Smooth muscle cell (in vitro differentiated cells): ENCODE data around the gene TRMT10B. TPM values are rescaled to one million over a fixed set of nuclear protein-coding genes. Genes with fewer than 3 reads are reported as not detected.

Source experiments
- DNase-seq: peaks from one replicate; lab custom pipeline; 2025; ENCODE audit not compliant: unreplicated experiment; lab: John Stamatoyannopoulos, UW
- H2AFZ ChIP-seq: fragments of 200-600 bp; sonication (generic); 2 replicates; pipeline ENCODE4 v1.6.0; 2016; ENCODE audit warnings: antibody characterized with exemption, low read depth, mild to moderate bottlenecking
- H3F3A ChIP-seq: fragments of 200-600 bp; sonication (generic); 2 replicates; pipeline ENCODE4 v1.6.0; 2017; ENCODE audit warnings: antibody characterized with exemption, low read depth
- H3K27ac ChIP-seq: fragments of 200-600 bp; sonication (generic); 2 replicates; pipeline ENCODE4 v1.5.1; 2016; ENCODE audit warnings: low read depth, mild to moderate bottlenecking
- H3K27me3 ChIP-seq: fragments of 200-600 bp; sonication (generic); 2 replicates; pipeline ENCODE4 v1.6.1; 2016; ENCODE audit warnings: low read depth, mild to moderate bottlenecking
- H3K36me3 ChIP-seq: fragments of 200-600 bp; sonication (generic); 2 replicates; pipeline ENCODE4 v1.5.1; 2016; ENCODE audit warnings: low read depth
- H3K4me1 ChIP-seq: fragments of 200-600 bp; sonication (generic); 2 replicates; pipeline ENCODE4 v1.5.1; 2016; ENCODE audit warnings: low read depth
- H3K4me2 ChIP-seq: fragments of 200-600 bp; sonication (generic); 2 replicates; pipeline ENCODE4 v1.6.0; 2016; ENCODE audit warnings: mild to moderate bottlenecking
- H3K4me3 ChIP-seq: fragments of 200-600 bp; sonication (generic); 2 replicates; pipeline ENCODE4 v1.5.1; 2016; ENCODE audit warnings: mild to moderate bottlenecking
- H3K79me2 ChIP-seq: fragments of 200-600 bp; sonication (generic); 2 replicates; pipeline ENCODE4 v1.6.0; 2016; ENCODE audit warnings: low read depth, mild to moderate bottlenecking
- H3K9ac ChIP-seq: fragments of 200-600 bp; sonication (generic); 2 replicates; pipeline ENCODE4 v1.6.0; 2016; ENCODE audit warnings: low read depth
- H3K9me3 ChIP-seq: fragments of 200-600 bp; sonication (generic); replicated peaks from 2 replicates; pipeline ENCODE4 v1.5.1; 2016; ENCODE audit warnings: low read depth
- H4K20me1 ChIP-seq: fragments of 200-600 bp; sonication (generic); 2 replicates; pipeline ENCODE4 v1.6.0; 2016; ENCODE audit warnings: low read depth
- CTCF ChIP-seq: fragments of 200-600 bp; sonication (generic); IDR thresholded peaks from 2 replicates; pipeline ENCODE4 v1.5.1; 2017; ENCODE audit warnings: borderline replicate concordance, mild to moderate bottlenecking, antibody characterized with exemption; ENCODE audit not compliant: insufficient read depth, poor library complexity, severe bottlenecking
- WGBS: methylation state at CpG from one replicate; pipeline ENCODE4 v1.1.7; 2016; ENCODE audit warnings: low lambda C conversion rate; 5-methylcytosine and 5-hydroxymethylcytosine counted together
- polyA plus RNA-seq: library from polyadenylated mRNA; unstranded; fragments of >200 nt; fragmentation: Nextera tagmentation; extraction: Ambion mirVana; gene quantifications from 2 replicates; pipeline ENCODE4 v1.2.1, GENCODE V29; 2016
- total RNA-seq: library from RNA; depleted of rRNA; stranded (reverse); fragments of >200 nt; gene quantifications from 2 replicates; pipeline ENCODE4 v1.2.3, GENCODE V29; 2014

The TRMT10B gene
- total and polyA plus RNA-seq, 2 experiments from 2014 or later: 2.7 to 6.4 TPM

GRCh38 chr9:37827483-37828165 is 74.0 kb downstream of the TRMT10B start:
- 94% methylated on average over 4 of the region's 4 CpGs for WGBS
- Histone ChIP-seq H3K27me3 (no peaks in the 10 kb centered on the region), H3K4me2 (no peak overlapping the region), H4K20me1 (peaks cover 15% of the 10 kb centered on the region), H3K9ac (no peak overlapping the region), H2AFZ (no peak overlapping the region), H3K36me3 (peaks cover 20% of the 10 kb centered on the region), H3K27ac (no peak overlapping the region), H3K79me2 (peaks cover 17% of the 10 kb centered on the region), H3K4me1 (no peaks in the 10 kb centered on the region), H3K4me3 (no peak overlapping the region), H3F3A (no peaks in the 10 kb centered on the region), H3K9me3 (no peaks in the 10 kb centered on the region)
- no peak for TF ChIP-seq CTCF
- DNase-seq: no peak

Other genes starting within 250 kb of the TRMT10B start
- 3.5 and 6.4 TPM in 2 replicates for gene FBXO10, start 177.4 kb upstream of the TRMT10B start, total RNA-seq
- gene FBXO10, start 177.4 kb upstream of the TRMT10B start, polyA plus RNA-seq: 4.8 and 7.0 TPM in 2 replicates
- 194 and 220 TPM in 2 replicates for gene TOMM5, start 161.2 kb upstream of the TRMT10B start, total RNA-seq
- 221 and 296 TPM in 2 replicates for gene TOMM5, start 161.2 kb upstream of the TRMT10B start, polyA plus RNA-seq
- 0.22 TPM in 1 of 2 replicates, not detected in the other for gene FRMPD1, start 102.9 kb upstream of the TRMT10B start, total RNA-seq
- gene FRMPD1, start 102.9 kb upstream of the TRMT10B start, polyA plus RNA-seq: not detected in 2 replicates
- gene EXOSC3, start 31.3 kb downstream of the TRMT10B start, total RNA-seq: 21.6 and 22.9 TPM in 2 replicates
- 22.6 and 38.2 TPM in 2 replicates for gene EXOSC3, start 31.3 kb downstream of the TRMT10B start, polyA plus RNA-seq
- 70.8 and 77.0 TPM in 2 replicates for gene DCAF10, start 47.0 kb downstream of the TRMT10B start, total RNA-seq
- gene DCAF10, start 47.0 kb downstream of the TRMT10B start, polyA plus RNA-seq: 34.6 and 35.6 TPM in 2 replicates
- 32.0 and 42.9 TPM in 2 replicates for gene SLC25A51, start 150.3 kb downstream of the TRMT10B start, total RNA-seq
- gene SLC25A51, start 150.3 kb downstream of the TRMT10B start, polyA plus RNA-seq: 6.5 and 13.0 TPM in 2 replicates